ENCODE measurements around the gene FTO.
A peak's percentile ranks its signal among the peaks of the same experiment; 100 is the strongest.

DNA sequence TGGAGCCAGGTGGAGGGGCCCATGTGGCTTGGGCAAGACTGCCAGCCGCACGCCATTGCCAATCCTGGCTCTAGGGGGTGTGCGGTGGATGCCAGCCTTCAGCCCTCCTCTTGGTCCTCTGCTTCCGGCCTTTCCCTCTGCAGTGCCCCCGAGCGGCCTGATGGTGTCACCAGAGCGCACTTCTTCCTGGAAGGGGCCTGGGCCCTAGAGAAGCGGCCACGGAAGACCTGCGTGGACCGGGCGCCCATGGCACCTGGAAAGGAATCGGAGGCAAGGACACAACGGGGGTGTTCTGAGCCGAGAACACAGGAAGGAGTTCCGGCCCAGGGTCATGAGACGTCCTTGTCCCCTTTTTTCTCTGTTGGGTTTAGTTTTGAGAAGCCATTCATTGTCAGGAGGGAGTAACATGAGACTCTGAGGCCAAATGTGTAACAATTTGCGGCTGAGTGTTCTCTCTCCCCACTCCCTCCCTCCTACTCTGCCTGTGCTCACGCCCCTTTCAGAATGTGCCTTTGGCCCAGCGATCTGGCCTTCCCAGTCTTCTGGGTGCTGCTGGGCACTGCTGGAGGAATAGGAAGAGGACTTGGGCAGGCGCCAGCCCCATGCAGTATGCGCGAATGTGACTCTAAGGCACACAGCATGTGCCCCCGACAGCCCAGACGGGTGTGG lies 489.8 kb downstream of the FTO start:
- TF ChIP-seq CTCF (IDR thresholded peaks at IDR 0.05; ENCODE audit: poor library complexity), result peak; percentile 69
- TF ChIP-seq EZH2 (IDR thresholded peaks at IDR 0.05; ENCODE audit: borderline replicate concordance), result no peak

All from hepatocyte (in vitro differentiated cells).